Left kidney (tissue), 2 donors: ENCODE data around the gene DCTN3. TPM values are rescaled to one million over a fixed set of nuclear protein-coding genes. Genes with fewer than 3 reads are reported as not detected.

Source experiments
- DNase-seq: peaks from one replicate; pipeline ENCODE4 v3.0.0-alpha.2; 2013
- polyA plus RNA-seq: library from polyadenylated mRNA; unstranded; fragments of 120-200 nt; gene quantifications from one replicate; pipeline ENCODE4 v1.2.1, GENCODE V29; 2013; ENCODE audit not compliant: insufficient read length

Gene DCTN3
- polyA plus RNA-seq, 1 donor, result 96.9 TPM

DNA sequence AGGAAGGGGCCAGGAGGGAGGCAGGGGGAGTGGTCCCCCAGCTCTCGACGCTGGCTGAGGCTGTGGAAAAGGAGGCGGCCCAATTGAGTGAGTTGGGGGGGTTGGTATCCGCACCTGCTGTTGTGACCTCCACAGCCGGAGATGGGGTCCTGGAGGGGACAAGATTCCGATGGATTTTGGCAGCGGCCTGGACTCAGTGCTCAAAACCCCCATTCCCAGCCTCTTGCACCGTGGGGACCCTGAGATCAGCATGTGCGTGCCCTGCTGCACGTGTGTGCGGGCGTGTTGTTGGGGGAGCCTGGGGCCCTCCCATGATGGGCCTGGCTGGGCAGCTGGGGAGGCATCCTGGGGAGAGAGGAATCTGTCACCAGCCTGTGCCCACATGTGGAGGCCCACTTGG is 45.7 kb downstream of the DCTN3 start:
- DNase-seq, result no peak

- DNase-seq, result no peak
Observed at GRCh38 chr9:34573599-34574325, 46.5 kb downstream of the DCTN3 start.

DNA sequence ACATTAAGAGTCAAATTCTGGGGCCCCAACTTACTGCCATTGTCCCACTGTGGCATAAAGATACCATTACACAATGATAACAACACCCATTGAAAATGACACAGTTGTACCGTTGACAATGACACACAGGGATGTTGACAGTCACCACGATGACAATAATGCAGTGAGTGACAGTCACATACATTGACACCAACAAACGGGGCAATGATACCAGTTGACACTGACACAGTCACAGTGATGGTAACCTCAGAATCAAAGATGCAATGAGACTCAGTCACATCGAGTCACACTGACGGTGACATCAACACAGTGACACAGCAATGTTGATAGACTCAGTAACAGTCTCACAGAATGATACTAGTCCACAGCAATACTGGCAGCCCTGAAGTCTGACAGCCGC is 47.7 kb downstream of the DCTN3 start:
- no peak for DNase-seq

- no peak for DNase-seq
Observed at GRCh38 chr9:34572092-34572491, 48.2 kb downstream of the DCTN3 start.

DNA sequence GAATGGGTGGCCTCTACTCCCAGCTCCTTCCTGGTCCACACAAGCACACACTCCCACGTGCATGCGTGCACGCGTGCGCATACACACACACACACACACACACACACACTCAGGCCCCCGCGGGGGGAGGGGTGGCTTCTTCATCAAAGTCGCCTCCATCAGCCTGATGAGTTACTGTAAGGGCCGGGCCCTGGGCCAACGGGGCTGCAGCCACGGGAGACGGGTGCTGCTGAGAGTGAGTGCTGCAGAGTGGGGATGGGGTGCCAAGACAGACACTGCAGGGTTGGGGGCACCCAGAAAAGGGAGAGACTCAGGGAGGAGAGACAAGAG is 48.8 kb downstream of the DCTN3 start:
- DNase-seq, result no peak

- no peak for DNase-seq
Observed at GRCh38 chr9:34570809-34571480, 49.4 kb downstream of the DCTN3 start.

GRCh38 chr9:34570376-34570775 is 49.9 kb downstream of the DCTN3 start:
- DNase-seq, result no peak

DNA sequence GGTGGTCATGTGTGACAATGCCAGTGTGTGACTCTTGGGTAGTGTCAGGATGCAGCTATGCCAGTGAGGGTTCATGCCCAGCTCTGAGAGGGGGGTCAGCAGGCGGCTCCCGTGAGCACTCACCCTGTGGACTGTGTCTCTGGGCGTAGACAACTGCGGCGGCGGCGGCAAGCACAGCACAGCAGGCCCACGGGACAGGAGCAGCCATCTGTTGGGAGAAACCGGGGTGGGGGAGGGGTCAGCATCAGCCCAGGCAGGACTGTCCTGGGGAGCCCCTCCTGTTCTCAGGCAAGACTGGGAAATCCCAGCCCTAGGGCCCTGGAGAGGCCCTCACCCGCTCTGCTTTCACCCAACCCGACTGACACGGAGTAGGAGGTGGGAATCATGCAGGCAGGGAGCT is 51.5 kb downstream of the DCTN3 start:
- DNase-seq, result no peak

GRCh38 chr9:34568133-34568532 is 52.2 kb downstream of the DCTN3 start:
- DNase-seq, result no peak

DNA sequence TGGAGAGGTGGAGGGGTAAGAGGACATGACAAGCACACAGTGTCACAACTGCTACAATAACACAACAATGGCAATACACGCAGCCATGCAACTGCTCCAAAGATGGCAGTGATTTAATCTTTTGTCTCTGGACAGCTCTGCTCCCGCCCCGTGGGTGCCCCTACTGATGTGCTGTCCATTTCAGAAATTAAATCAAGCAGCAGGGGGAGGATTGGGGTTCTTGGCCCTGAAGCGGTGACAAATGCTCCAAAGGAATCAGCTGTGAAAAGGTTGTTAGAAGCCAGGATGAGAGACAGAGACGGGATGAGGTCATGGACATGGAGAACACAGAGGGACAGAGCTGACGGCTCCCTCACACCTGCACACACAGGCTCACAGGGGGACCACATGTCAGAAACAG is 53.3 kb downstream of the DCTN3 start:
- DNase-seq, result no peak

GRCh38 chr9:34566322-34566721 is 54.0 kb downstream of the DCTN3 start:
- DNase-seq, result no peak

GRCh38 chr9:34565856-34566255 is 54.4 kb downstream of the DCTN3 start:
- no peak for DNase-seq

GRCh38 chr9:34564617-34565016 is 55.7 kb downstream of the DCTN3 start:
- no peak for DNase-seq

Other genes starting within 250 kb of the DCTN3 start
- gene MYORG, start 243.6 kb downstream of the DCTN3 start, polyA plus RNA-seq, result 9.3 TPM
- 13.0 TPM for gene FAM219A, start 161.9 kb downstream of the DCTN3 start, polyA plus RNA-seq
- gene DNAI1, start 161.7 kb downstream of the DCTN3 start, polyA plus RNA-seq, result 3.0 TPM
- gene ENHO, start 97.5 kb downstream of the DCTN3 start, polyA plus RNA-seq, result 1.4 TPM
- 34.6 TPM for gene CNTFR, start 30.8 kb downstream of the DCTN3 start, polyA plus RNA-seq
- gene RPP25L, start 8.4 kb downstream of the DCTN3 start, polyA plus RNA-seq, result 22.5 TPM
- 0.20 TPM for gene ARID3C, start 8.6 kb upstream of the DCTN3 start, polyA plus RNA-seq
- gene SIGMAR1, start 17.3 kb upstream of the DCTN3 start, polyA plus RNA-seq, result 43.9 TPM
- 71.8 TPM for gene GALT, start 26.2 kb upstream of the DCTN3 start, polyA plus RNA-seq
- gene IL11RA, start 31.7 kb upstream of the DCTN3 start, polyA plus RNA-seq, result 66.8 TPM
- gene CCL27, start 42.2 kb upstream of the DCTN3 start, polyA plus RNA-seq, result 1.1 TPM
- not detected for gene CCL19, start 70.8 kb upstream of the DCTN3 start, polyA plus RNA-seq
- 18.3 TPM for gene CCL21, start 89.6 kb upstream of the DCTN3 start, polyA plus RNA-seq